ENCODE measurements around the gene PDIK1L. TPM values are rescaled to one million over a fixed set of nuclear protein-coding genes. Genes with fewer than 3 reads are reported as not detected.

Gene PDIK1L
- total RNA-seq, 1 donor from 2014 or later: 3.1 TPM

DNA sequence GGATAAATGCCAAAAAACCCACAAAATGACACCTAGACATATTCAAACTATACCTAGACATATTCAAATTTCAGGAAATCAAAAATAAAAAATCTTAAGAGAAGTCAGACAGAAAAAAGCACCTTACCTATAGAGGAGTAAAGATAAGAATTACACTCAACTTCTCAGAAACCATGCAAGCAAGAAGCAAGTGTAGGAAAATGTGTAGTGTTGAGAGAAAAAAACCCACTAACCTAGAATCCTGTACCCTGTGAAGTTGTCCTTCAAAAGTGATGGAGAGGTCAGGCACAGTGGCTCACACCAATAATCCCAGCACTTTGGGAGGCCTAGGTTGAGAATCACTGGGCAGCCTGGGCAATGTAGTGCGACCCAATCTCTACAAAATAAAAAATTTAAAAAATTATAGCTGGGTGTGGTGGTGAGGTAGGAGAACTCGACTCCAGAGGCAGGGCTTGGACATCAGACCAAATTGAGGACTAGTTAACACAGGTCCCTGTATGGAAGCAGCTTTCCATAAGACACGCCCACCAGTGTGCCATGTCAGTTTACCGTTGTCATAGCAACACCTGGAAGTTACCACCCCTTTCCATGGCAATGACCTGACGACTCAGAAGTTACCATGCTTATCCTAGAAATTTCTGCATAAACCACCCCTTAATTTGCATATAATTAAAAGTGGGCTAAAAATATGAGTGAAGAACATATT, 20.7 kb downstream of the PDIK1L start:
- H3K4me3 Mint-ChIP-seq (ENCODE audit: unreplicated experiment): no peak overlapping the region
- Histone ChIP-seq H3K9ac (ENCODE audit: low read length) (no peak overlapping the region), H3K4me2 (ENCODE audit: low read length) (no peak overlapping the region), H3K27me3 (ENCODE audit: insufficient read depth, low read length) (no peaks in the 10 kb centered on the region), H3K36me3 (ENCODE audit: insufficient read depth, low read length) (no peaks in the 10 kb centered on the region), H2AFZ (ENCODE audit: low read depth, low read length) (no peak overlapping the region), H3K79me2 (ENCODE audit: insufficient read depth, low read length) (no peaks in the 10 kb centered on the region), H3K4me3 (ENCODE audit: insufficient read depth, low read depth, low read length) (no peak overlapping the region), H4K20me1 (ENCODE audit: insufficient read depth, low read length) (no peaks in the 10 kb centered on the region), H3K9me3 (ENCODE audit: insufficient read depth, low read depth, low read length) (no peaks in the 10 kb centered on the region), H3K27ac (ENCODE audit: low read depth, low read length) (no peak overlapping the region), H3K4me1 (ENCODE audit: insufficient read depth, low read length) (no peaks in the 10 kb centered on the region)
- DNase-seq (ENCODE audit: low read depth): no peak
- H3K4me1 Mint-ChIP-seq (ENCODE audit: low read depth, unreplicated experiment): peaks cover 5% of the 10 kb centered on the region
- H3K27me3 Mint-ChIP-seq (ENCODE audit: low read depth, unreplicated experiment): peaks cover 2% of the 10 kb centered on the region
- TF ChIP-seq EZH2 (IDR thresholded peaks at IDR 0.05; ENCODE audit: insufficient read depth, low read length) (no peak), CTCF (IDR thresholded peaks at IDR 0.05; ENCODE audit: insufficient read depth, low read depth, low read length) (no peak)
- H3K36me3 Mint-ChIP-seq (ENCODE audit: low read depth, unreplicated experiment): no peaks in the 10 kb centered on the region
- no peak overlapping the region for H3K27ac Mint-ChIP-seq (ENCODE audit: unreplicated experiment)
- FAIRE-seq: no peak
- no peaks in the 10 kb centered on the region for H3K9me3 Mint-ChIP-seq (ENCODE audit: unreplicated experiment)

DNA sequence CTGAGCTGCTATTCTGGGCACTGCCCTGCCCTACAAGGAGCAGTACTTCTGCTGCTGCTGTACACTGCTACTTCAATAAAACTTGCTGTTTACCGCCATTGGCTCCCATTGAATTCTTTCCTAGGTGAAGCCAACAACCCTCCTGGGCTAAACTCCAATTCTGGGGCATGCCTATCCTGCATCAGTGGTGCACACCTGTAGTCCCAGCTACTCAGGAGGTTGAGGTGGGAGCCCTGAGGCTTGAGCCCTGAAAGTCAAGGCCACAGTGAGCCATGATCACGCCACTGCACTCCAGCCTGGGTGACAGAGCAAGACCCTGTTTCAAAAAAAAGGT, 21.2 kb downstream of the PDIK1L start:
- Mint-ChIP-seq H3K27ac (ENCODE audit: unreplicated experiment) (no peak overlapping the region), H3K36me3 (ENCODE audit: low read depth, unreplicated experiment) (no peaks in the 10 kb centered on the region), H3K4me3 (ENCODE audit: unreplicated experiment) (no peak overlapping the region), H3K4me1 (ENCODE audit: low read depth, unreplicated experiment) (no peaks in the 10 kb centered on the region), H3K27me3 (ENCODE audit: low read depth, unreplicated experiment) (peaks cover 2% of the 10 kb centered on the region), H3K9me3 (ENCODE audit: unreplicated experiment) (no peaks in the 10 kb centered on the region)
- no peak overlapping the region for H2AFZ ChIP-seq (ENCODE audit: low read depth, low read length)
- DNase-seq (ENCODE audit: low read depth): no peak
- H3K79me2 ChIP-seq (ENCODE audit: insufficient read depth, low read length): no peaks in the 10 kb centered on the region
- no peak overlapping the region for H3K9ac ChIP-seq (ENCODE audit: low read length)
- no peaks in the 10 kb centered on the region for H3K9me3 ChIP-seq (ENCODE audit: insufficient read depth, low read depth, low read length)
- no peak overlapping the region for H3K4me3 ChIP-seq (ENCODE audit: insufficient read depth, low read depth, low read length)
- H3K27me3 ChIP-seq (ENCODE audit: insufficient read depth, low read length): no peaks in the 10 kb centered on the region
- H3K4me1 ChIP-seq (ENCODE audit: insufficient read depth, low read length): no peaks in the 10 kb centered on the region
- TF ChIP-seq EZH2 (IDR thresholded peaks at IDR 0.05; ENCODE audit: insufficient read depth, low read length): no peak
- no peak for TF ChIP-seq CTCF (IDR thresholded peaks at IDR 0.05; ENCODE audit: insufficient read depth, low read depth, low read length)
- no peaks in the 10 kb centered on the region for H3K36me3 ChIP-seq (ENCODE audit: insufficient read depth, low read length)
- no peak overlapping the region for H3K27ac ChIP-seq (ENCODE audit: low read depth, low read length)
- no peak overlapping the region for H3K4me2 ChIP-seq (ENCODE audit: low read length)
- no peak for FAIRE-seq
- H4K20me1 ChIP-seq (ENCODE audit: insufficient read depth, low read length): no peaks in the 10 kb centered on the region

DNA sequence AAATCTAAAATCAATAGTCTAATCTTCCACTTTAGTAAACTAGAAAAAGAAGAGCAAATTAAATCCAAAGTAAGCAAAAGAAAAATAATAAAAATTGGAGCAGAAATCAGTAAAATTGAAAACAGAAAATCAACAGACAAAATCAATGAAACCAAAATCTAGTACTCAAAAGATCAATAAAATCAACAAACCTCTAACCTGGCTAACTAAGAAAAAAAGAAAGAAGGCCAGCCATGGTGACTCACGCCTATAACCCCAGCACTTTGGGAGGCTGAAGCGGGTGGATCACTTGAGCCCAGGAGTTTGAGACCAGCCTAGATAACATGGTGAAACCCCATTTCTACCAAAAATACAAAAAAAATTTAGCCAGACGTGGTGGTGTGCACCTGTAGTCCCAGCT, 22.8 kb downstream of the PDIK1L start:
- H3K27me3 Mint-ChIP-seq (ENCODE audit: low read depth, unreplicated experiment): peaks cover 2% of the 10 kb centered on the region
- H2AFZ ChIP-seq (ENCODE audit: low read depth, low read length): no peak overlapping the region
- H3K36me3 ChIP-seq (ENCODE audit: insufficient read depth, low read length): no peaks in the 10 kb centered on the region
- no peak for DNase-seq (ENCODE audit: low read depth)
- H3K27me3 ChIP-seq (ENCODE audit: insufficient read depth, low read length): peaks cover 2% of the 10 kb centered on the region
- no peak overlapping the region for H3K4me3 Mint-ChIP-seq (ENCODE audit: unreplicated experiment)
- TF ChIP-seq CTCF (IDR thresholded peaks at IDR 0.05; ENCODE audit: insufficient read depth, low read depth, low read length) (no peak), EZH2 (IDR thresholded peaks at IDR 0.05; ENCODE audit: insufficient read depth, low read length) (no peak)
- no peaks in the 10 kb centered on the region for H3K9me3 ChIP-seq (ENCODE audit: insufficient read depth, low read depth, low read length)
- no peaks in the 10 kb centered on the region for H3K79me2 ChIP-seq (ENCODE audit: insufficient read depth, low read length)
- H3K4me1 ChIP-seq (ENCODE audit: insufficient read depth, low read length): no peaks in the 10 kb centered on the region
- no peak overlapping the region for H3K9ac ChIP-seq (ENCODE audit: low read length)
- H3K4me1 Mint-ChIP-seq (ENCODE audit: low read depth, unreplicated experiment): no peaks in the 10 kb centered on the region
- no peak for FAIRE-seq
- no peak overlapping the region for H3K27ac Mint-ChIP-seq (ENCODE audit: unreplicated experiment)
- H4K20me1 ChIP-seq (ENCODE audit: insufficient read depth, low read length): no peaks in the 10 kb centered on the region
- no peaks in the 10 kb centered on the region for H3K36me3 Mint-ChIP-seq (ENCODE audit: low read depth, unreplicated experiment)
- H3K27ac ChIP-seq (ENCODE audit: low read depth, low read length): no peak overlapping the region
- no peak overlapping the region for H3K4me3 ChIP-seq (ENCODE audit: insufficient read depth, low read depth, low read length)
- H3K4me2 ChIP-seq (ENCODE audit: low read length): no peak overlapping the region
- no peaks in the 10 kb centered on the region for H3K9me3 Mint-ChIP-seq (ENCODE audit: unreplicated experiment)
